GM15510 (cell line): ENCODE results near the gene TBX3.

Experiments used
- POLR2A ChIP-seq: IDR thresholded peaks from 3 replicates; pipeline ENCODE4 v1.6.1; 2011; ENCODE audit warnings: borderline replicate concordance; ENCODE audit not compliant: insufficient read length; ENCODE audit errors: extremely low read depth

Gene TBX3

DNA sequence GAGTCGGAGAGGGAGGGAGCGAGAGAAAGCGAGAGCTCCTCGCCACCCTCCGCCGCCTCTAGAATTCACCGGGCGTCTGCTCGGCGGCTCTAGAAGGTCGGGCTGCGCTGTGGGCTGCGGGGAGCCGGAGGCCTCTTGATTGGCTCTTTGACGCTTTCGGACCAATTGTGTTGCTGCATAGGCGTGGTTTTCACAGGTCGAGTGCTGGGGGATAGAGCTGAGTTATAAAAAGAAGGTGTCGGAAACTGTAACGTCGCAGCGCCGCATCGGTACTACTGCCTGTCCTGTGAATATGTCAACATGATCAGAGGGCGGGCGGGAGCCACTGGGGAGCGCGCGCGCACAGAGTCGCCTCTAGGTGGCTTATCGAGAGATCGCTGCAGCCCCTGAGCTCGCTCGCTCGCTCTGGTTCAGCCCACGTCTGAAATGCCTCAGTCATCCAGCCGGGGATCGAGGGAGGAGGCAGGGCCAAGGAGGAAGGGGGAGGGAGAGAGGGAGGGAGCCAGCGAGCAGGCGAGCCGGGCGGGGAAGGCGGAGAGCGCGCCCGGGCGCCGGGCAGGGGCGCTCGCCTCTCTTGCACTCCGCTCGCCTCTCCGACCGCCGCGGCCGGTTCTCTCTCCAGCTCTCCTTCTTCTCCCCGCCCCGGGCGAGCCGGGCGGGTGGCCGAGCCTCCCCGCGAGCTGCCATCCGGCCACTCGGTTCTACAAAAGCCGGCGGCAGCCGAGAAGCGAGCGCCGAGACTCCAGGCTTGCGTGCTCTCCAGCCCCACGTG lies at the start of gene TBX3:
TSS of gene TBX3 (minus strand) at position 78 of the 772 bp plus-strand sequence. CDS start 975 bp downstream, outside the sequence.
- TF ChIP-seq POLR2A: no peak

DNA sequence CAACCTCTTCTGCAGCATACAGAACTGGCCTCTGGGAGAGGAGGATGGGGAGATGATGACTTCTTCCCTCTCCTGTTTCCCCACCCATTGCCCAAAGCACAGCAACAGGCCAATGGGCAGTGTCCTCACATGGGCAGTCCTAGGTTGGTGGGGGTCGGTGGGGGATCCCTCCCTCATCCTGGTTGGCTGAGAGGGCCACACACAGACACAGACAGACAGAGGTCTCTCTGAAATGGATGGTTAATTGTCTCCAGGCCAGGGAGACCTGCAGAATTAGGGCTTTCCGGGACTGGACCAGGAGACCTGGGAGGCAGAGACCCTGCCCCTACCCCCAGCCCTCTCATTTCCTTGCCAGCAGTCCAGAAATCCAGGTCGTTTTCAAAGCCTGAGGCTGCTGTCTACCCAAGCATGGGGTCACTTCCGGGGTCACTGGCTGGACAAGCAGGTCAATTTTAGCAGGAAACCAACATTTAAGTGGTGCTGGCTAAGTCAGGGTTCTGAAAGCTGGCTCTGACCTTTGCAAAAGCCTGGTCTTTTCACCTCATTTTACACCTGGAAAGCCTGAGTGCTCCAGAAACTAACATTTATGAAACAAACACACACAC lies 48.6 kb upstream of the TBX3 start:
- no peak for TF ChIP-seq POLR2A

DNA sequence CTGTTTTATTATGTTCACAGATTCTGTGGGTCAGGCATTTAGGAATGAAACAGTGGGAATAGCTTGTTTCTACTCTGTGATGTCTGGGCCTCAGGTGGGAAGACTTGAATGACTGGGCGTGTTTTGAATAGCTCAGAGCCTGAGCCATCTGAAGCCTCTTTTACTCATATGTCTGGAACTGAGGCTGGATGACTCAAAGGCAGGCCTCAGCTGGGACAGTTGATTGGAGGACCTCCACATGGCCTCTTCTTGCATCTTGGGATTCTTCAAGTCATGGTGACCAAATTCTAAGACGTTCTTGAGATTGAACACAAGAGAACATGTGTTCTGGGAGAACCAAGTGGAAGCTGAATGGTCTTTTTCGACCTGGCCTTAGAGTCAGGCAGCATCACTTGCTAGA lies 45.8 kb upstream of the TBX3 start:
- no peak for TF ChIP-seq POLR2A

DNA sequence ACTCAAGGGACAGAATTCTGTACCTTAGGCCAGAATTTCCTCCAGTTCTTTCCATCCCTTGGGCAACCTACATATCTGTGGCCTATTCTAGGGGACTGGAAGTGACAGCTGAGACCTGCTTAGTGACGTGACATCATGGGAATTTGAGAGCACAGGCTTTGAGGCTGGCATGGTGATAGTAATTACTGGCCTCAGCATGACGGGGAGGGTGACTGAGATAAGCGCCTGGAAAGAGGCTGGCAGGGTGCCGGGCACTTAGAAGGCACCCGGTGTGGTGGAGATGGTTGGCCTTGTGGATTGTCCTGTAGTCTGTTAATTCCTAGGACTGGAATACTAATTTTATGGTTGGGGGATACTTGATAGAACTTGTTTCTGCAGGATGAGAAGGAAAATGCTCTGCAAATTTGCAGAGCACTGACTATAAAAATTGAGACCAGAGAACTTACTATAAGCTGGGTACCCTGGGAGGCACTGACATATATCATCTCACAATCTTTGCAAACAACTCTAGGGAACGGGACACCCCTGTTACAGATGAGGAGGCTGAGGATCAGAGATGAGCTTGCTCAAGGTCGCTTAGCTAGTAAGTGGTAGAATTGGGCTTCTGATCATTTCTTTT lies 42.2 kb upstream of the TBX3 start:
- TF ChIP-seq POLR2A: no peak

DNA sequence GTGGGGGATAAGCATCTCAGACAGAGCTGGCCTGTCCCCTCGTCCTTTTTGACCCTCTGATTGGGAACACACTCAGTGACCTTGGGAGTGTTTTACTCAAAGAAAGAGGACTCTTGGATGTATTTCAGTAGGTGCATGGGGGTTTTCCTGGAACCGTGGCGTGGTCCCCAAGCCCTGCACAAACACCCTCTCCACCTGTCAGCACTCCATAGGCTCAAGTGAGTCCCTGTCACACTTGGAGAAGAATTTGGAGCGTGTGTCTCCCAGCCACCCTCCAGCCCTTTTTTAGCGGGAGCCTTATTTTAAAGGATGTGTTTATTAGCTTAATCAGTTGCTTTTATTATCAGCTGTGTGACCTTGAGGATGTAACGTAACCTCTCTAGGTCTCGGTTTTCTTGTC lies 37.3 kb upstream of the TBX3 start:
- TF ChIP-seq POLR2A: no peak

DNA sequence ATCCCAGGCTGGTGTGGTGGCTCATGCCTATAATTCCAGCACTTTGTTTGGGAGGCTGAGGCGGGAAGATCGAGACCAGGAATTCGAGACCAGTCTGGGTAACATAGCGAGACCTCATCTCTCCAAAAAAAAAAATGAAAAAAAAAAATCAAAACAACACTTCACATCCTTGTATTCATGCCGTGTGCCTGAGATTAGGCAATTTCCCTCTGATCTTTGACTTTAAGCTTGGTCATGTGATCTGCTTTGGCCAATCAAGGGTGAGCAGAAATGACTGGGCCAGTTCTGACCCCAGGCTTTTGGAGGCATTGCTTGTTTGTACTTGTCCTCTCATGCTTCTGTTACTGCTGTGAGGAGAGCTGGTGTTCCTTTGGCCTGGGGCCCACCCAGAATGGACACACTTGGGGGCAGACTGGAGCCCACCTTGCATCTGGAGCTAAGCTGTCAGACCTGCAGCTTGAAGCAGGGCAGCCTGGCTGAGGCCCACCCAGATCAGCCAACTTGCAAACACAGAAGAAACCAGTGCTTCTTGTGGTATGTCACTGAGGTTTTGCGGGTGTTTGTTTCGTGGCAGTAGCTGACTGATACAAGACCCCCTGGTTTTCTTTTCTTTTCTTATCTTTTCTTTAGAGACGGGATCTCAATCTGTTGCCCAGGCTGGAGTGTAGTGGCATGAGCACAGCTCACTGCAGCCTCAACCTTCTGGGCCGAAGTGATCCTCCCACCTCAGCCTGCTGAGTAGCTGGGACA lies 29.7 kb upstream of the TBX3 start:
- no peak for TF ChIP-seq POLR2A

DNA sequence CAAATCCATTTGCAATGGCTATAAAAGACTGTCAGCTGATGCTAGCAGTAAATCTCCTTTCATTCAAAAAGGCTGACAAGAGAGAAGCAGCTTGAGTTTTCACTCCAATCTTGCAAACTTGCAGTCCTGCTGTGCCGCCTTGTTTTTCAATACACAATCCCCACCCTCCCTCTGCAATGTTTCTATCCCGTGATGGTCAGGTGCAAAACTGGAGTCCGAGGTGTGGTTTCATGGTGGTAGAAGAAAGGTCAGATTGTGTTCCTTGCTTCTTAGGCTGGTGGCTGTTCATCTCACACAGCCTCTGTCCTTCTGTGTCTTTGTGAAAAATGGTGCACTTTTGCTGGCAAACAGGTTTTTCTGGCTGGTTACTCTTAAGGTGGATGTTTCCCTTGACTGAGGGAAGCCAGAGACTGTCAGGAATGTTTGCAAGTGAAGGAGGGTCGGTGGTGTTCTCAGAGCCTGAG lies 27.7 kb upstream of the TBX3 start:
- TF ChIP-seq POLR2A: no peak

DNA sequence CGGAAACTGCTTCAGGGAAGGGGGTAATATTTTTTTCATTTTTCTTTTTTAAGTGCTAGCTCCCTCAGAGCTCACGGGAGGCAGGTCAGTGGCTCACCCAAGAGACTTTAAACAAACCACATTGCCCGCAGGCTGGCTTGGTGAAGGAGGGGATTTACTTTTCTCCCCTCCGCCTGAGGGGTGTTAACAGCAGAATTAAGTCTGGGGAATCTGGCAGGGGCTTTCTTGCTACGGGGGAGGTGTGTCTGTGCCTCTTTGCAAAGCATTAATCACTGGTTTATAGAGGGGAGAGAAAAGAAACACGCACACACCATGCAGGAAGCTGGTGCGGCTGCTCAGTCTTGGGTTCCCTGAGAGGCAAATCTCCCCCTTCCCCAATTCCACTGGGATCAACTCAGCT lies 26.2 kb upstream of the TBX3 start:
- TF ChIP-seq POLR2A: no peak

DNA sequence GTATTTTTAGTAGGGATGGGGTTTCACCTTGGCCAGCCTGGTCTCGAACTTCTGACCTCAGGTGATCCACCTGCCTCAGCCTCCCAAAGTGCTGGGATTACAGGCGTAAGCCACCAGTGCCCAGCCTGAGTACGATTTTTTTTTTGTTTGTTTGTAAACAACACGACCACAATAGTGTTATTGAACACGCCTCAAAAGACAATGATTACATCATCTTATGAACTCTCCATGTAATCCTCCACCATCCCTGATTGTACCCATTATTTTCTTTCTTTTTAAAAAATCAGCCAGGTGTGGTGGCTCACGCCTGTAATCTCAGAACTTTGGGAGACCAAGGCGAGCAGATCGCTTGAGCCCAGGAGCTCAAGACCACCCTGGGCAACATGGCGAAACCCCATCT lies 25.1 kb upstream of the TBX3 start:
- TF ChIP-seq POLR2A: no peak

DNA sequence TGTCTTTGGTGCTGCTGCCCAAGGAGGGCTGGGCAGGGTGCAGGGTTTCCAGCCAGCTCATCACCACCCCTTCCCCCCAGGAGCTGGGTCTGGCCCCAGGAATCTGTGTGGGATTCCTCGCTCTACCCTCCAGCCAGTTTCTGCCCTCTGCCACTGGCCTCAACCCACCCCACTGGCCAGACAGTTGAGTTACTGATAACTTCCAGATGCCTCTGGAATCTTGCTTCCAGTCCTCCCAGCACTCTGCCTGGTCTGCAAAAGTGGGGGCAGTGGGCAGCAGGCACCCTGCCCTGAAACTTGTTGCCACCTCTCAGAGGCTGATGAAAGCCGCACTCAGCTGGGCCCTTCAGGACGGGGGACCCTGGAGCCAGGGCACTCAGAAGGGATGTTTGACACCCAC lies 20.1 kb upstream of the TBX3 start:
- TF ChIP-seq POLR2A: no peak

DNA sequence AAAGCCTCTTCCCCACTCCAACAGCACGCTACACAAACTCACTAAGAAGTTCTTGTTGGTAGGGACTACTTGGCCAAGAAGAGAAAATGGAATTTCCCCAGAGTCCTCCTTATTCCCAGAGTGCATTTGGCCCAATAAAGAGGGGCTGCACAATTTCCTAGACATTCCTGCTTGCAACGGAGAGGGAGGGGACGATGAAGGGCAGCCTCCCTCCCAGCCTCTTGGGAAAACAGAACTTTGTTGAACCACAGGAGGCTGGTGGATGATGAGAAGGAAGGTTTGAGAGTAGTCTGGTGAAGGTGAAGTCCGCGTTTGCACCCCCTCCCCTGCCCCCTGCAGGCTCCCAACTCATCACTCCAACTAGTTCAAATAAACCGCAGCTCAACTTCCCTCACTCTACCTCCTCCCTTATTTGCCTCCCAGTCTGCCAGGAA lies 19.1 kb upstream of the TBX3 start:
- no peak for TF ChIP-seq POLR2A

DNA sequence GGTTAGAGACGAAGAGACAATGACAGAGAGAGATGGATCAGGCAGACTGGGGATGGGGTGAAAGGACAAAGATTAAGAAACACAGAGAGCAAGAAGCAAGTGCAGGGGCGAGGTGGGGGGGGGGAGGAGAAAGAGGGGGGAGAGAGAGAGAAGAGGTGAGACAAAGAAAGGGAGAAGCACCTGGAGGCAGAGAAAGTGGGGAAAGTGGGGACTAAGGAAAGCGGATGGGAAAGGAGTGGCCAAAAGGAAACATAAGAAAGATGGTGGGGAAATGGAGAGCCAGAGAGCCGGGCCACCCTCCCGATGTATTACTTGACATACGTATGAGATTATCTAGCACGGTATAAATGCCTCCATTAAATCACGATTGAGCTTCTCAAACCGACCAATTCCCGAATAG lies 18.5 kb upstream of the TBX3 start:
- TF ChIP-seq POLR2A: no peak

DNA sequence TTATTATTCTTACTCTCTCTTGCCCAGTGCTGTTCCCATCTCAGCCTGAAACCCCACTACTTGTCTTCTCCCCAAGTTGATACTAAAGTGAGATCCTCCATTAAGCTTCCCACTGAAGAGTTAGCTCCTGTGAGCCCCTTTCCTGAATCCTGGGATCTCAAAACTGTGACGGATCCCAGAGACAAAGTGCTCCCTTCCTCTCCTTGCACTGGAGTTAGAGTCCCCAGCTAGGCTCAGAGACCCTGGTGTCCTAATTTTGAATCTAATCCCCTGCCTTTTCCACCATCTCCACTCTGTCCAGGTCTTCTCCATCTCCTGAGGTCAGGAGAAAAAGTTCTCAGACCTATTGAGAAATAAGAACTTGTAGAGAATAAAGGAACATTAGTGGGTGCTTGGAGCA lies 17.6 kb upstream of the TBX3 start:
- no peak for TF ChIP-seq POLR2A

DNA sequence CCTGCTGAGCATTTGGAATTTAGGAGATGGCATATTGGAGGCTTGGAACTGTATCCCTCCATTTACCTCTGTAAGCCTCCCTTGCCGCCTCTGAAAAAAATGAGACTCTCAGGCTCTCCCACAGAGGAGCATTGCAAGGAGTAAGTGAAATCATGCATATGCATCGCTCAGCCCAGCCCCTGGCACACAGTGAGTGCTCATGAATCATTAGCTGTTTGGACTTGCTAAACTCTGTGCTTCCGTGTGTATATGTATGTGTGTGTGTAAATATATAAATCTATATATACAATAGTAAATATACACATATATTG lies 17.1 kb upstream of the TBX3 start:
- TF ChIP-seq POLR2A: no peak
